Stimulated activated CD4-positive, alpha-beta T cell treated with anti-CD3 and anti-CD28 coated beads, Interleukin-1b, Interleukin-23, amount 100 ng/mL, for 4 hours (primary cell): ENCODE results near the gene CD8A.
"Not testable (repeated sequence)": the region's sequence is repeated elsewhere in the genome, so short reads cannot be mapped to it uniquely, and the experiment has no call there.

Experiments
- DNase-seq, 2 donors: peaks; one replicate each; pipeline ENCODE4 v3.0.0-alpha.2; 2020; ENCODE audit warnings: low read depth in 2 of 2

Gene CD8A

DNA sequence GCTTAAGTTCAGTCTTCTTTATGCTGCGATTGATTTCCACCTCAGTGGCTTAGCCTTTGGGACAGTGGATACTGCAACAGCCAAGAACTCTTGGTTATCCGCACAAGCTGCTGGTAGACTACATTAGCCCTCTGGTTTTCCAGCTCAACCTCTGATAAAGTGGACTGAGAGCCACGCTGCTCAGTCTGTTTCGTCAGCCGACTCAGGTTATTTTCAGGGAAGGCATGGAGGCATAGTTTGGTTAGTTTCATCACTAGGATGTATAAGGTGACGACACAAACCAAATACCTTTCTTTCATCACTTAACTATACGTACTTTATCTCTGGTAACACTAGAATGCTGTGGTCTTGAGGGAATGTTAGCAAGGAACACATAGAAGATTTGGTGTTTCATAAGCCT lies 14.2 kb downstream of the CD8A start:
- DNase-seq: no peak

GRCh38 chr2:86775338-86775737 lies 15.4 kb downstream of the CD8A start:
- no peak for DNase-seq

- DNase-seq: no peak
Measured at GRCh38 chr2:86774862-86775261, 15.9 kb downstream of the CD8A start.

GRCh38 chr2:86772611-86773010 lies 18.1 kb downstream of the CD8A start:
- no peak for DNase-seq

DNA sequence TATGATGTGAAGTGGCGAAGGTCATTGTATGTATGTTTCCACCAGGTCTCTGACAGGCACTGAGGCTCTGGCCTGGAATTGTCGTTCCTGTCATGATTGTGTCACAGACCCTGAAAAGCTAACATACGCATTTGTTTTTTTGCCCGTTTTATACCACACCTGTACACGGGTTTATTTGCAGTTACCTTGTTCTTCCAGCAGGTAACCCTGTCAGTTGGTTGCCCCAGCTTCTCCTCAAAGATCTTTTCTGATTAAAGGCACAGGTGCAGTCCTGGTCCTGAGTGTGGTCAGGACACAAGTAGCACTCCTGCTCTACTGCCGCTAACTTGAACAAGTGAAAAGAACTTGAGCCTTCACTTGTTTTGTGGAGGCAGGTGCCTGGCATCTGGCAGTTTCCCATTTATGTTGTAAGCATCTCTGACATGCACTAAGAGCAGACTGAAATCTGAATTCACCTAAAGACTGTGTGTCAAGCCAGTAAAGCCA lies 19.9 kb downstream of the CD8A start:
- DNase-seq: no peak

DNA sequence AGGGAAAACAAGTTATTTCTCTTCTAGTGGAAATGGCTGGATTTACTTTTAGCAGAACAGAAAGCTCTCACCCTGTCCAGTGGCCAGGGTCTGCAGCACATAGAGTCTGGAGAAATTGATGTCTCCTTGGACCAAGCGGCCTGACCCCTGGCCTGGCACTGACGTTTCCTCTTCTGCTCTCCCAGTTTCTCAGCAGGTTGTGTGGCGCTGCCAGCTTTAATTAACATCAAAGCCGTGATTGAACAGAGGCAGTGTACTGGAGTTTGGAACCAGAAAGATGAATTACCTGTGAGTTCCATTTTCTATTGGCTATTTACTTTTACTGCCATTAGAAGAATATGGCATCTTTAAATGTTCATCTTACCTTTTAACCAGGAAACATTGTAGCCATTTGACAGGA lies 20.9 kb downstream of the CD8A start:
- no peak for DNase-seq

GRCh38 chr2:86768189-86768949 lies 22.3 kb downstream of the CD8A start:
- DNase-seq: no peak

DNA sequence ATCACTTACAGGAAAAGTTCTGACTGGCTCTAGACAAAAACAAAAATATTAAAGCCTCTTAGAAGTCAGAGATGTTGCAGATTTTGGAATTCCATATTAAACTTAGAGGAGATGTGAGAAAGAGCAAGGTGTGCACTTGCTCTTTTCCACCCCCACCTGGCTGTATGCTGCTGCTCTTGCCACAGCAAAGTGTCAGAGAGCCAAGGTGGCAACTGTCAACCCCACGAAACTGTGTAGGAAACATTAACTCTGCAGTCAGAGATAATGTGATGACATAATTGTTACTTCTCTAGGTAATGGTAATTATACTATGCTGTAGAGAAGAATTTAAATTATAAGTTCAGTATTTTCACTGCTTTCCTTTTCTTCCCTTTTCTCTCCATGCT lies 25.4 kb downstream of the CD8A start:
- no peak for DNase-seq

- DNase-seq: peak in 1 of 2 donors; percentile 17
Measured at GRCh38 chr2:86764661-86765309, 25.9 kb downstream of the CD8A start.

DNA sequence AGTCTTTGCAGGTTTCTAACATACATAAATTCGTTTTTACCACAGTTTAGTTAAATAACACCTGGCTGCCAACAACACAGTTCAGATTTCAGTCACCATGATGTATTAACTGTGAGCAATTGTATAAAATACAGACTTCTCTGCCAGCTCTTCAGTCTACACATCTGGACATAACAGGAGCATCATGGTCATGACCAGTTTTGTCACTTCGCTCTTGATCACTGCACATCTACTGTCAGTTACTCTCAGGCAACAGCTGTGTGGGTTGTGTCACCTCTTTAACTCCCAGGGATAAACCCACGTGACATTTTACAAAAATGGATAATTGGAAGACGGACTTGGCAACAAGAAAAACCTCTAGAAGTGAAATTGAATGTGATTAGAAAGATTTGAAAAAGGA lies 30.3 kb downstream of the CD8A start:
- DNase-seq: no peak

- no peak for DNase-seq
Measured at GRCh38 chr2:86758405-86758804, 32.3 kb downstream of the CD8A start.

DNA sequence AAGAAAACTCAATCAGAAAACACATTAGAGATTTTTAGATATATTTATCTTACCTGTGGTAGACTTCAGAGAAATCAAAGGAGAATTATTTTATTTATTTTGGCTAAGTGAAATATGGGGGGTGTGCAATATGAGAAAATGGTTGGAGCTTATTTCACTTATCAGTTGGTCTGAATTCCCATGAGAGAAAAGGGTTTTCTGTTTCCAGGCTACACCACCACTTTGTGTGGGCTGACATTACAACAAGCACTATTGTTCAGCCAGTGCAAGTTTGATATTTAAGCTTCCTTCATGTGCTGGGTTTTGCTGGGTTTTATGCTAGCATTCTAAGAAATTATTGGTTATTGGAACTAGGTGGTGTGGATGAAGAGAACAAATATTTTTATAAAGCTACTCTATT lies 37.1 kb downstream of the CD8A start:
- DNase-seq: no peak

- no peak for DNase-seq
Measured at GRCh38 chr2:86752934-86753333, 37.8 kb downstream of the CD8A start.

GRCh38 chr2:86751778-86752177 lies 38.9 kb downstream of the CD8A start:
- no peak for DNase-seq

- no peak for DNase-seq
Measured at GRCh38 chr2:86750240-86750839, 40.4 kb downstream of the CD8A start.

- no peak for DNase-seq
Measured at GRCh38 chr2:86747711-86748639, 42.7 kb downstream of the CD8A start.

GRCh38 chr2:86746939-86747338 lies 43.8 kb downstream of the CD8A start:
- DNase-seq: no peak

DNA sequence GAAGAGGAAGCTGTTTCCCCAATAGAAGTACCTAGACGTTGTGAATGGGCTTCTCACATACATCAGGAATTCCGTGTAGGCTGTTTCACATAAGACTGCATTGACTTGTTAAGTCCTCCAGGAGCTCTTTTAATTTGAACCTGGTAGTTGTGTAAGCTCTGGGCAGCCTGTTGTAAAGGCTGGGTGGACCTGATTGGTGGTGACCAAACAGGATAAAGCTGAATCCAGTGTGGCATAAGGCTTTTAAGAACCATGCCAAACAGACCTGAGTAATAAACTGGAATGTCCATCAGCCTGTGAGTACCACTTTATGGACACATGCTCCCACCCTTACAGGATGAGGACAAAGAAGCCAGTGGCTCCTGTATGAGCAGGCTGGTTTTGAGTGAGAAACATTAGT lies 46.6 kb downstream of the CD8A start:
- DNase-seq: no peak

DNA sequence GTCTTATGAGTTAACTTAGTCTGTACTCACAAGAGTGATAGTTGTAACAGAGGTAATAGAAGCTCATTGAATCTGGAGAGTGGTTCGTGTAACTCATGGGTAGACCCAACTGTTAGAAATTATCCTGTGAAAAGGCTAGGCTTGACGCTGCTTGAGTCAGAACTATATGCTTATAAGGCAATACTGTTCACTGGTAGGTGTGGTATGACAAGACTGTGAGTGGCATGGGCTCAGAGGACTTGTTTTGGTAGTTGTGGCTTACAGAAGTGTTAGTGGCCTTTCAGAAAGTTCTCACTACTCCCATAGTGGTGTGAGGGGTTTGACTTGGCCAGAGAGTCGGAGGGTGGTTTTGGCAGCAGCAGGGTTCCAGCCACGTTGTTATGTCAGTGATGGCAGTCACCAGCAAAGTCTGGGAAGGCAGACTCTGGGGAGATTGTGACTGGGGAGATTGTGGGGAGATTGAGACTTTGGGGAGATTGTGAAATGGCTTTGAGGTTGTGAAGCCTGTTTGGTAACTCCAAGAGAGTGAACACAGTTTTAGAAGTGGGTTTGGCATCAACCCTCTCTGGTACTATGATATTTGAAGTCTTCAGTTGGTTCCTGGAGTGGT lies 48.7 kb downstream of the CD8A start:
- not testable (repeated sequence) for DNase-seq

- DNase-seq: not testable (repeated sequence)
Measured at GRCh38 chr2:86739889-86740288, 50.8 kb downstream of the CD8A start.

DNA sequence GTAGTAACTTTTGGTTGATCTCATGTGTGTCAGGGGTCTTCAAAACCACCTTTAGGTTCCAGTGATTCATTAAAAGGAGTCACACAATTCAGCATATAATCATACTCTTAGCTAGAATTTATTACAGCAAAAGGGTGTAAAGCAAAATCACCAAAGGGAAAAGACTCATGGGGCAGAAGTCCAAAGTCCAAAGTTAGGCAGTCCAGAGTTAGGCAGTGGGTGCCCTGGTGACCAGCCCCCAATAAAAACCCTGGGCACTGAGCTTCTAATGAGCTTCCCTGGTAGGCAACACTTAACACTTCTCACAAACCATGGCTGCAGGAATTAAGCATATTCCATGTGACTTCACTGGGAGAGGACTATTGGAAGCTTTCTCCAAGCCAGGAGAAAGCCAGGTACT lies 51.2 kb downstream of the CD8A start:
- not testable (repeated sequence) for DNase-seq
